ENCODE measurements around the gene GNAI1.
A peak's percentile ranks its signal among the peaks of the same experiment; 100 is the strongest.

Gene GNAI1

DNA sequence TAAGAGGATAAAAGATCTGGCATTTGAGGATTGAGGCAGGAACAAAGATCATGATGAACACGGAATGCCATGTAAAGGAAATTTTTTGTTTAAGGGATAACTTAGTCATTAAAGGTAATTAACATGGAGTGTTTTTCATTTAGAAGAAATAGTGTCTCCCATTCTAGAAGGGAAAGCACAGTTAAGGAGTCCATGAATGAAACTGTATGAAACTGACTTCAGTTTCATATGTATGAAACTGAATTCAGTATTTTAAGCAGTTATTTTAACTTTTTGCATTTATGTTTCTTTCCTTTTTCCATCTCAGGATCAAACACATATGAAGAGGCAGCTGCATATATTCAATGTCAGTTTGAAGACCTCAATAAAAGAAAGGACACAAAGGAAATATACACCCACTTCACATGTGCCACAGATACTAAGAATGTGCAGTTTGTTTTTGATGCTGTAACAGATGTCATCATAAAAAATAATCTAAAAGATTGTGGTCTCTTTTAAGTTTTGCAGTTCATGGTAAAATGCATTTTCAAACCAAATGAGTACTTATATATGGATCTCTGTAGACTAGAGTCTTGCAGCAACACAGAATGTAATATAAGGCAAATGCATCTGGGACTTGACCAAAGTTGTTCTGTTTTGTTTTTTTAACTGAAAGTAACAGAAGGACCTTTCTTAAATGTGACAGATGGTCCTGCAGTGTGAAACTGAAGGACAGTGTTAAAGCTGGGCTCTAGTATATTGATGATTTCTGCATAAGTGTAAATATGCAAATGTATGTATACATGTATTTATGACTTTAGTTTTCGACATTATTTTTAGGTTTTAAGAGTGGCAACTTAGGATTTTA is 82.6 kb downstream of the GNAI1 start:
- peak; percentile 44 for DNase-seq

DNA sequence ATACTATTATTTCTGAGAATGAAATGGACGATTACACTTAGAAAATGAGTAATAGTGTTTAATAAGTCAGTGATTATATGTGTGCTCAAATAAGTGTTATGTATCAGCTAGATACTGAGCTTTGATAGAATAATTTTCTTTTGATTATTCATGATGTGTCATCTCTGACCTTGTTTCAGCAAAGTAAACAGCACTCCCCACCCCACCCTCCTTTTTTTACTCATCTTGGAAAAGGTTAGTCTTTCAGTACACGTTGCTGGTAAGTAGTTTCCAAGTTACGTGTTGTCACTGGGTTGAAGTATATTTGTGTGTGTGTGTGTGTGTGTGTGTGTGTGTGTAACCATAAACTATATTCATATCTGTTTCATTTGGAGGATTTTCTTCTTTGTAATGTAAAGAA is 84.1 kb downstream of the GNAI1 start:
- DNase-seq = no peak

DNA sequence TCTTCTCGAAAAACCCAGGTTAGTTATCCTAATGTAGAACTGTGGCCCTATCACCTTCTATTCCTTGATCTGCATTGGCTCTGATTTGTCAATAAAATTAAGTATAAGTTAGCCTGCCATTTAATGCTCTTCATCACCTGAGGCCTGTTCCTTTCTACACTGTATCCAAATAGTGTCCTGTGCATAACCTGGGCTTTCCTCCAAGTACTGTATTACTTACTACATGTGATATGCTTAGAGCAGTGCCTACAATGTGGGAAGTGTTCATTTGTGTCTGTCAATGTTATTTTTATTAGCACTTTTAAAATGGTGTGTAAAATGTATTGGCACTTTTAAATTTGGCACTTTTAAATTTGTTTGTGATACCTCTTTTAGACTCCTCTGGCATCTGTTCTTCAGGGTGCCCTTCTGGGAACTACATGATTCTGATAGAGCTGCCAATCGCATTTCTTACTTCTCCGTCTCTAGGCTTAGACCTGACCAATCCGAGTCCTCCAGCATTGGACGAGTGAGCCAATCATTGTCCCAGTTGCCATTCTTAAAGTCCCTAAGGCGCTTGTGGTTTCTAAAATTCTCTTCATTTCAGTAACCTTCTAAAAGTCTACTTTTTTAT is 85.5 kb downstream of the GNAI1 start:
- no peak for DNase-seq

DNA sequence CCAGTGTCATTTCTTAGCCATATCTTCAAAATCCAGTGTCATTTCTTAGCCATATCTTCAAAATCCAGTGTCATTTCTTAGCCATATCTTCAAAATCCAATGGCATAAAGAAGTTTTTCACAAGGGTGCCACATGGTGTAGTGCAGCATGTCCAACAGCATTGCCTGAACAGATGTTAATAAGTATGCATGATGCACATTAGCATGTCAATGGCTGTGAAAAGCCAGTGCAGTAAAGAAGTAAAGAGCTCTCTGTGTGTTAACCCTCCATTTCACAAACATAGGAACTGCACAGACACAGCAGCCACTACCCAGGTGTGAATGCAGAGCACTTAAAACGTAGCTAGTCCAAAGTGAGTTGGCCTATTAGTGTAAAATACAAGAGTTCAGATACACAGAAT is 89.8 kb downstream of the GNAI1 start:
- peak; percentile 39 for DNase-seq

DNA sequence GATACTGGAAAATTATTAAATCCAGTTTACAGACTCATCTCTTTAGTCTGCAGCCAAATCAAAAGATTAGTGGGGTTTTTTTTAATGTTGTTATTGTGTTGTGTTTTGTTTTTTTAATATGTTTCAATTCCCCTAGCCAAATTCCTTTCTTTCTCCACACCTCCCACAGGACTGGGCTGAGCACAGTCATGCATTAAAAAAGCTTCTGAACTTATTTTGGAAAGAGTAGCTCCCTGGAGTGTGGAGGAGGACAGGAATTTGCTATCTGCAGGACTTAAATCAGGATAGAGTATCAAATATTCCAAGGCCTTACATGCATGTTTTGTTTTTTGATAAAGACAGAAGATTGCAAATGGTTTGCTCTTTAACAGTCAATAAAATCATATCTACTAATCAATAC is 90.7 kb downstream of the GNAI1 start:
- DNase-seq = no peak

DNA sequence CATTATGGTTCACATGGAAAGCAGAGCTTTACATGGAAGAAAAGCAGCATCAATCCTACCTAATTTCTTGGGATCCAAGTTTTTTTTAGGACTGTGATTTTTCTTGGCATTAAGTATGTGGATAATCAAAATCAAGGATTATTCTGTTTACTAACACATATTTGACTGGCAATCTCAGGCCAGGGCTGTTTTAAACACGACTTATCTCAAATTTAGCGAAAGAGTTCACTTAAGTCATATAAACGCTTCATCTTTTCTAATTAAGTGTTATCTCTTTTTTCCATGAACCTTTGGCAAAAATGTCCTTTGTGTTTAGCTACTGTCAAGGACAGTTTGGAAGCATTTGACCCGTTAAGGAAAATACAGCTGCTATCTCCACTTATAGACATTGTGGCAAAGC is 92.0 kb downstream of the GNAI1 start:
- no peak for DNase-seq

DNA sequence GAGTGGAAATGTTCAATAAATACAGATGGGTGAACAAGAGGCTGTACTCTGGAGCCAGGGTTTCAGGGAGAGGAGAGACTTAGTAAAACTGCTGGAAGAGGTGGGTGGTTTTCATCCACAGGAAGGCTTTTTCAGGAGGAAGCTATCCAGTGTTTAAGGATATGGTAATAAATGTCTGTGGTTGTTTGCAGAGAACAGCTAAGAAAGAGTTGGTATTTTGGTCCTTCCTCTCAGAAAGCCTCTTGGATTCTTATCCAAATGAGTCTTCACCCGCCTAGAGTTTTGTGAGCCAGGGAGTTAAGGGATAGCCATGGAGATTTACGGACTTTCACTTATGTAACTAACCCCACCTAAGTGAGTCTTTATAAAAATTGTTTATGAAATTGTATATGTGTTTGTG is 95.7 kb downstream of the GNAI1 start:
- no peak for DNase-seq

DNA sequence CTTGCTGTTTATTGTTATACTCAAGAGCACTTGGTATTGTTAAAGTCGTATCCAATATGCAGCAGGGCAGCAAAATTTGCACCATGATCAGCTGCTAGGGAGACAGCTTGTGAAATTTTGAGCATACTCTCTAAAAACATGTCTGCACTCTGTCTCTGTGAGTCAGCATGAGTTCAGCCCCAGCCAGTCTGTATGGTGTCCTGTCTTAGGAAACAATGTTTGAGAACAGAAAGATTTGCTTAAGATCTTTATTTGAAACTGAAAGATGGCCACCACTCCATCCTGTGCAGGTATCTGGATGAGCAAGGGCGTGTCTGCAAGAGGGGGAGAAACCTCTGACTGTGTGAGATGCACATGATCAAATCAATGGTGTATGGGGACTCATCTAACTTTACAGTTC is 97.1 kb downstream of the GNAI1 start:
- DNase-seq = no peak

DNA sequence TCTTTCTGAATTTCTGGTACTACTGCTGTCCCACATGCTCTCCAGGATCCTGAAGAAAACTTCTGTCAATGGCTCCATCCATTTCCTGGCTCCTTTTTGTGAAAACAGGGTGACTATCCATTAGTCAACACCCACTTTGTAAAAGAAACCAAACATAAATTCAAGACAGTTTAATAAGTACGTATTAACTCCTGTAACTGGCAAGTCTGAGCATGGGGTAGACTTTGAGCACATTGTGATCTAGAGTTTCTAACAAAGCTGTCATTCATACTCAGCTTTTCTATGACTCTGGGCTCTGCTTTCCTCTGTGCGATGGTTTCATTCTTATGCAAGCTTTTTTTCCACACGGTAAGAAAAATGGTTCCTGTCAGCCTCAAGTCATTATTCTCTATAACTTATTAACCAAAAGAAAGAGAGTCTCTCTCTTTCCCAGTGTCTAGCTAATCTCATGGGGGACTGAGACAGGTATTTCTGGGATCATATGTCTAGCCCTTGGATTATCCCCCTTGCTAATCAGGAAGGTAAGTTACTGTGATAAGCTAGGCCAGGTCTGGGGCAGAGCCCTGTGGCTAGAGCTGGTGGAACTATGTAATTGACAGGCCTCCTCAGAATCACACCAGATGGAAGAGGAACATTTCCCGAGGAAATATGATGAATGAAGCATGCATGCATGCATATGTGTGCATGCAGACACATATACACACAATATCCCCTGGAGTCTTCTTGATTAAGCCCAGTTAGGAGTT is 98.5 kb downstream of the GNAI1 start:
- DNase-seq = no peak

DNA sequence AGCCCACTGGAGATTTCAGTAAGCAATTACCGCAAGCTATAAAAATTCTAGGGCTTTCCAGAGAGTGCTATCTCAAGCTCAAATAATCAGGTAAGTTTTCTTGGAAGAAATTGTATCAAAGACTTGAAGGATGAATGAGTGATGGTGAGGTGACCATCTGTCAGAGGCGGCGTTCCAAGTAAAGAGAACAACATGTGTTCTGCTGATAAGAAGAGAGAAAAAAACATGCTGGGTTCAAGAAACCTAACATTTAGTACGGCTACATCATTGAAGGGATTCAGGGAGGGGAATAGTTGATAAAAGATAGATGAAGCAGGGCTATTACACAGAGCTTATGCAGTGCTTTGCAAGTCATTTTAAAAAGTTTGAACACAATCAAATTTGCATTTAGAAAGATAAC is 100.7 kb downstream of the GNAI1 start:
- no peak for DNase-seq

DNA sequence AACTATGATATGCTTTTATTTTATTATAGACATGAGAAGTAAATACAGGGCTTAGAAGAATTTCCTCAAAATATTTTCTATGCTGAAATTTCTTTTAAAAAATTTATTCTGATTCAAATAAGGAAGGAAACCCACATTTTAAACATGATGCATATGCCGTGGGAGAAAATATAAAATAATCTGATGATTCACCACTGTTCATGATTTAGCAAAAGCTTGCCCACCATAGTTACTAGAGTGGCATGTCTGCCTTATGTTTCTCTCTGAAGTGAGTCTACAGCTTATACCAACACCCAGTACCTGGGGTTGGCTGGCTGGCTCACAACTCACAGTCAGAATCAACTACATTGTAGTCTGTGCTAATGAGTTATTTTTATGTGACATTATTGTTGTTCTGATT is 102.0 kb downstream of the GNAI1 start:
- DNase-seq = no peak

DNA sequence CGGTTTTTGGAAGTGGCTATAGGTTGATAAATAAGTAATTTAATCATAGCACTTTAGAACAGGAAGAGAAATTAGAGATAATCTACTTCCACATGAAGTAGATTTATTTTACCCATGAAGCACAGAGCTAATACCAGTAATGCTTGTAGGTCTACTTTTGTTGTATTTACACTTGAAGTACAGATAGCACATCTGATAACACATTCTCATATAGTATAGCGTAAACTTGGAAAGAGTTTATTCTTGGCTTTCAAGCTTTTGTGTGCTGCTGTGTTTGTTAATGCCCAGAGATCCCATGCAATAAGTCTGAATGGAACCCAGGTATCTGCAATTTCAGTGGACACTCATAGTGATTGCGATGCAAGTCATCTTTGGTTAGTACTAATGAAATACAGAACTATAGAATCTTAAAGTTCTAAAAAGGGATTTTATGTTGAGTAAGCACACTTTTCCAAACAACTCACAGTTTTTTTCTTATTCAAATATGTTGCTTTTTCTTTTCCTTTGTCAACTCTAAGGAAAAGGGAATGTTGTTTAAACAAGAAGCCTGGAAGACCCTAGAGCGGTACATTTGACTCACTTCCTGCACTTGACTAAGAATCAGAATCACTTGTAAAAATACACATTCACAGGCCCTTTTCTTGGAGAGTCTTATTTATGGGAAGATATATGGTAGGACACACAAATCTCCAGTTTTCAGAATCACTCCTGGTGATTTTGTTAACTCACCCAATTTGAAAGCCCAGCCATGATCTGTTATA is 105.8 kb downstream of the GNAI1 start:
- DNase-seq = no peak

DNA sequence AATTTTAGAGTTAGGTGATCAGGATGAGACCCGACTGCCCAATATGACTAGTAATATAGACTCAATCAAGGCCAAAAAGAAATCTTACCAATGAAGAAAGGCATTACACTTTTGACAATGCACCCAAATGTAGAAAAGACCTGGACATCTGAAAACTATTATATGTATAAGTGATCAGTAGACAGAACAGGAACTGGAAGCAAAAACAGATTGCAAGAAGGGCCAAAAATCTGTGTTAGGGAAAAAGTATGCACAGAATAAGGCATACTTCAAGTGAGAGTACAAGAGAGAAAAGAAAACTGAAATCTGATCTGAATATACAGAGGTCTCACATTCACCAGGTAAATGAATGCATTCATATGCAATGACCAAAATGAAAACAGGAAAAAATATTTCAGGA is 107.0 kb downstream of the GNAI1 start:
- no peak for DNase-seq

DNA sequence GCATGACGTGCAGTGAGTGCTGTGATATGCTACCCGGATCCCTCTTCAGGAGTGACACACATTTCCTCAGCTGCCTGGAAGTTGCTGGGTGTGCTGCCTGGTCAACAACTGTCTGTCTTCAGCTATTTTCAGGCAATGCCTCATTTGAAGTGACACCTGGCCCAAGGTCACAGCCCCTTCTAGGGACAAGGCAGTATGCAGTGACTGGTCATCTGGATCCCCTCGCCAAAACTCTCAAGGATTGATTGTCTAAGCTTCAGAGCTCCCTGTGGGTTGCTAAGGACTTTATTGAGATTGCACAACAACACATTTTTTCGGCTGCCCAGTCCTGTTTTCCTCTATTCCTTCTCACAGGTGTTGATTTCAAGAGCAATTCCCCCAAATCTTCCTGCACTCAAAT is 108.8 kb downstream of the GNAI1 start:
- DNase-seq = no peak

DNA sequence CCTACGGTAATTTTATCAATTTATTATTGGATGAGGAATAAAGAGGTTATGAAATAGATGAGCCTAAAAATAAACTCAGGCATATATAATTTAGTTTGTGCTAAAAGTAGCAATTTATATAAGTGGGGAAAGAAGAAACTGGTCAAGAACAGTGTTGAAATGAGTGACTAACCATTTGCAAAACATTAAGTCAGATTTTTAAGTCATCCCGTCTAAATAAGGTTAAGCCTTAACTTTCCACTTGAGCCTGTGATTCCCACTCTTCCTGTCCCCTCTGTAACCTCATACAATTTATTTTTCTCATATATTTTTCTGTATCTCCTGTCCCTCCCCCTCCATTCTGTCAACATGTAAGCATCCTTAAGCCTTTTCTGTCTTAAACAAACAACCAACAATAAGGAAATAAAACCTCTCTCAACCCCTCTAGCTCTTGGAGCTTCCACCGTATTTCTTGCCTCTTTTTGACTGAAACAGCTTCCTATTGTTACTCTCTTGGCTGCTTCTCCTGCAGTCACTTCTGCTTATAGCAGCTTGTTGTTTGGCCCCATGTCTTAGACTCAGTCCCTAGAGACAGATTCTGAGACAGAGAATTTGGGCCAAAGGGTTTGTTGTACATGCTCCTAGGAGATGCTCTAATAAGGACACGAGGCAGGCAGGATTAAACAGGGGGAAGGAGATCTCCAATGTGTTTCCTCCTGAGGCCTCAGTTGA is 109.7 kb downstream of the GNAI1 start:
- no peak for DNase-seq

DNA sequence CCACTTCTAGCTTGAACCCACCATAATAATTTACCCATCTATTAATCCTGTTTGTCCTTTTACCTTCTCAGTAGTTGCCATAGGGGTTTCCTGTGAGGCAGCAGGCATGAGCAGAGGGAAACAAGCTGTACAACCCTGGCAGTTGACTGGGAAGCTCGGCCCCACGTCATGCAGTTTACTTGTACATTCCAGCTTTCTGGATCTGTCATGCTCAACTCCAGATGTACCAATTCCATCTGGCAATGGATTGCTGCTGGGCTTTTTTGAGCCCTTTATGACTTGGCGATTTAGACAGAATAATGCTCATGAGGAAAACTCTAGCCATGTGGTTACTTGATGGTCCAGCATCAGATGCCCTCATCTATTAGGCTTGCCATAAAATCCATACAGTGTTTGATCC is 112.5 kb downstream of the GNAI1 start:
- no peak for DNase-seq

DNA sequence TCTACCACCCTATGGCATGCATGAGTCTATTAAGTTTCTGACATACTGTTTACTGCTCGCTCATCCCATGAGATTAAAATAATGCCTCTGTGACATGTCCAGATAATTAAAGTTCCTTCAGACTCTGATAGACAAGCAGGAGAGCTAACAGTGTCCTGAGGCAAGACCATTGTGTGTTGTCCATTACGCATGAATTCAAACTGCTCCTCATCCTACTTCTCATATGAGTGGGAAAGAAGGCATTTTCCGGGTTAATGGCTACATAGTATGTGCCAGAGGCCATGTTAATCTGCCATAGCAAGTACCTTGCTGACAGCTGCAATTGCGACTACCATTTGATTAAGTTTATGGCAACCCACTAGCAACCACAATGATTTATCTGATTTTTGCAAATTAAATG is 113.3 kb downstream of the GNAI1 start:
- DNase-seq = no peak

DNA sequence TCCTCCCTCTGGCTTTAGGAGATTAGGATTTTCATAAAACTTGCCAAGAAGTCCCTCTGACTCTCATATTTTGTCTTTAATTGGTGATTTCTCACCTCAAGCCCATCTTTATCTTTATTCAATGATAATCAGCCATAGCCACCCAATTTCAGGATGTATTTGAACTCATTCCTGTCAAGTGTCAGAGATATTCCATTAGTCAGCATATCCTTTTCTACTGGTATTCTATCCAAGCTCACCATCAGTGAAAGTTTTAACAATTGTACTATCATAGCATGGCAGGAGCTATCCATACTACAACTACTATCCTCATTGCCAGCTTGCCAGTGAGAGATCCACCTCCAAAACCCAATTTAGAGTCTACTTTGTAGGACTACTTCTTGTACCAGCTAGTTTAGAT is 114.6 kb downstream of the GNAI1 start:
- no peak for DNase-seq

DNA sequence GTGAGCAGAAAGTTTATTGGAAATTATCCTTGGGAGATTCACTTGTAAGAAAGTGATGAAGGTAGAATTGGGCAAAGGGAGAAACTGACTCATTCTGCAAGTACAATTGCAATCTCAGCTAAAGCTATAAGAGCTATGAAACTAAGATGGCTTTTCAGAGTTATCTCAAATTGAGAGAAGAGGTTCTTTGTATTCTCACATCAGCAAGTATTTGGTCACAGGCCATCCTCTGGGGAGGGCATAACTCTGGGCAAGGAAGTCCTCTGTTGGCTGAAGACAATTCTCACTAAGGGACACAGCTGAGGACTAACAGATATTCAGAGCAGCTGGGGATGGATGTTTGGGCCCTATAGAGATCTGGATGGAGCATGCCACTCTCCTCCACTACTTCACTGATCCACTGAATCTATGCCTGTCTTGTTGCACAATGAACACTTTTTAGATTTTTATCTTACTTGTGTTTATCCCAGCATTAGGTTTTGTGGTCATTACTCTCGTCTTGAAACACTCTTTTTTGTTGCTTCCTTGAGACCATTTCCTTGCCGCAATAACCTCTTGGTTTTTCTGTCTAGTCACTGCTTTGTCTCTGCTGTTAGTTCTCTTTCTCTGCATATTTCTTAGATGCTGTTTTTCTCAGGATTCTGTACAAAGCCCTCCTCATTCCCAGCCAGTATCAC is 115.1 kb downstream of the GNAI1 start:
- no peak for DNase-seq

DNA sequence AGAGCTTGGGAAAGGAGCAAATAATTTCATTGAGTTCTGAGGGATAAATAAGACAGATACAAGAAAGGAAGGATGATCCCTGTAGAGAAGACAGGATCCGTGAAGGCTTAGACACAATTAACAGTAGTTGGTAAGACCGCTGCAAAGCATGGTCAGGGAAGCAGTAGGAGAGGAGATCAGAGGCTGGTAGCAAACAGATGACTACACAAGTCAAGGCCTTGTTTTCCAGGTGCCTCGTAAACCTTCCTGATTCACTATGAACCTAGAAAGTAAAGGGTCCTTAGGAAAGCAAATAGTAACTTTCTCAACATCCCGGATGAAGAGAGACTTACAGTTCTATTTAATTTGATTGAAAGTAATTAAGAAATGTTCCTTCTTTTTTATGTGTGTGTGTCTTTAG is 118.6 kb downstream of the GNAI1 start:
- no peak for DNase-seq

DNA sequence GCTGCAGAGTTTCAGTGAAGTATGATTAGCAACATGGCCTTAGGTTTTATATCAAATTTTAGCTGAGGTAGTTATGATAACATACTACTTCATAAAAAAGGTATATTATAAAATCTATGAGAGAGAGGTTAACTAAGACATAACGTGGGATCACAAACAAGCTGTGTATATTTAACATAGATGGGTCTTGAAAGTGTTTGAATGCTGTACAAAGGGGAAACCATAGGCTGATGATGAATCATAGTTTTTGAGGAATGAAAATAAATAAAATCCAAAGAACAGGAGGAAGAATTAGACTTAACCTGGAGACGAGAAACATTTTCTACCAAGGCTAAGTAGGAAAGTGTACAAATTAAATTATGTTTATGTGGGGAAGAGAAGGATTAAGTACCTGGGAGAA is 119.0 kb downstream of the GNAI1 start:
- no peak for DNase-seq

DNA sequence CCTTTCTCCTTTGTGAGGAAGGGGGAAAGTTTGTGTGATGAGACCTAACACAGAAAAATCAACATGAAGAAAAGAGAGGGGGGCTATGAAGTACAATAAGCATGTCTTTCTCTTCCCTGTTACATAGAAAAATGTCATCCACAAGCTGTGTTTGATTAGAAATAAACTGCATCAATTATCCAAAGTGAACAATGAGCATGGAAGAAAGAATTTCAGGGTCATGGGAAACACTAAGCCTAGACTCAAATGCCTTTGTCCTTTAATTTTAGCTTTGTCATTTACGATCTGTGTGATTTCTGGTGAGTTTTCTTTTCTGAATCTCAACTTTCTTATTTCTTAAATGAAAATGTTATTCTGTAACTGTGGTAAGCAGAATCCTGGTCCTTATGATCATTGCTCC is 121.0 kb downstream of the GNAI1 start:
- no peak for DNase-seq
